ENCODE results near the gene SEC14L2. TPM values are rescaled to one million over a fixed set of nuclear protein-coding genes. Genes with fewer than 3 reads are reported as not detected.

SEC14L2 gene
- total and polyA plus RNA-seq, 2 of the 4 experiments (the other 2 are of a cell fraction) = 38.7 to 54.8 TPM

GRCh38 chr22:30474121-30474520, 77.3 kb downstream of the SEC14L2 start:
- H3K23ac ChIP-seq (ENCODE audit: low read depth, low read length) = no peak overlapping the region
- ATAC-seq (ENCODE audit: low read depth) (no peak), DNase-seq (no peak)
- ChIA-PET CTCF (interaction anchor here (0.9 kb wide), 1 partner anchor 10 kb away, joined by 3 read pairs; no protein-coding TSS in a partner anchor), POLR2A (ENCODE audit: unreplicated experiment) (interaction anchor here (0.6 kb wide), 1 partner anchor 50 kb away, joined by 5 read pairs; no protein-coding TSS in a partner anchor)
- H4K91ac ChIP-seq (ENCODE audit: insufficient read depth, low read depth, low read length) = no peak overlapping the region
- H2BK20ac ChIP-seq (ENCODE audit: low read depth, low read length) = no peak overlapping the region
- H2BK120ac ChIP-seq (ENCODE audit: low read depth, low read length) = no peak overlapping the region
- no CpG with 5 or more reads among the region's 4 CpGs for WGBS, 2 experiments (ENCODE audit: extremely low coverage in 2 of 2, insufficient read length in 1 of 2)
- no peak overlapping the region for H3K18ac ChIP-seq (ENCODE audit: low read depth, low read length)
- peaks cover 69% of the 10 kb centered on the region for H3K27me3 ChIP-seq (ENCODE audit: control insufficient read depth, insufficient read depth, low read length)
- H3K9me1 ChIP-seq (ENCODE audit: insufficient read depth, low read length) = no peaks in the 10 kb centered on the region
- no peak overlapping the region for H4K8ac ChIP-seq (ENCODE audit: low read depth in 2 of 2, low read length in 2 of 2)
- BruUV-seq (replicated peaks) = no TSS peak
- no peak overlapping the region for H3K14ac ChIP-seq (replicated peaks; ENCODE audit: low read depth, low read length)
- no peak overlapping the region for H3K4me3 ChIP-seq (ENCODE audit: insufficient read depth, low read depth, low read length)
- no peak overlapping the region for H3K4ac ChIP-seq (ENCODE audit: low read depth, low read length)
- H3K4me1 ChIP-seq (ENCODE audit: control insufficient read depth, insufficient read depth, low read length) = no peaks in the 10 kb centered on the region
- in situ Hi-C loops (cut with MboI; ENCODE audit: low sequenced_read_pairs) = no loop called here
- no peak overlapping the region for H3K27ac ChIP-seq (ENCODE audit: insufficient read depth, low read length)
- no peak overlapping the region for H2AK9ac ChIP-seq (replicated peaks; ENCODE audit: low read depth, low read length, poor library complexity)
- H2AK5ac ChIP-seq (ENCODE audit: low read depth, low read length) = no peak overlapping the region
- H4K20me1 ChIP-seq (ENCODE audit: insufficient read depth, low read length) = no peaks in the 10 kb centered on the region
- no peak overlapping the region for H2BK15ac ChIP-seq (ENCODE audit: low read depth, low read length)
- H3K36me3 ChIP-seq (ENCODE audit: control insufficient read depth, insufficient read depth, low read length) = no peaks in the 10 kb centered on the region
- H4K5ac ChIP-seq (ENCODE audit: low read depth, low read length) = no peak overlapping the region
- TF ChIP-seq FOS (IDR thresholded peaks at IDR 0.05; ENCODE audit: low read depth, low read length) = no peak
- no peak for TF ChIP-seq USF2 (IDR thresholded peaks at IDR 0.05; ENCODE audit: low read depth, low read length)
- no peak for TF ChIP-seq CHD1 (IDR thresholded peaks at IDR 0.05; ENCODE audit: low read depth, low read length)
- TF ChIP-seq CTCF (conservative IDR thresholded peaks at IDR 0.05; ENCODE audit: low read depth, low read length) = no peak
- no peak overlapping the region for H2BK5ac ChIP-seq (ENCODE audit: low read depth, low read length, poor library complexity, severe bottlenecking)
- no peak overlapping the region for H3K56ac ChIP-seq (ENCODE audit: extremely low read depth, insufficient read depth, low read length)
- H3K4me2 ChIP-seq (ENCODE audit: low read depth, low read length) = no peak overlapping the region
- H3K79me1 ChIP-seq (ENCODE audit: low read depth in 1 of 2, low read length in 2 of 2) = no peaks in the 10 kb centered on the region
- dilution Hi-C loops (cut with HindIII; ENCODE audit: low sequenced_read_pairs, unreplicated experiment) = no loop called here
- intact Hi-C loops (cut with micrococcal nuclease) = no loop called here
- H3K9ac ChIP-seq (ENCODE audit: low read depth, low read length) = no peak overlapping the region
- no peaks in the 10 kb centered on the region for H3K9me3 ChIP-seq (ENCODE audit: control insufficient read depth, insufficient read depth, low read length)
- no peak overlapping the region for H2AFZ ChIP-seq (replicated peaks; ENCODE audit: low read length, poor library complexity)

Small RNA genes within 50 kb of the gene (microRNA-seq; reads per million reads assigned to microRNA genes)
- not detected for gene AC004832.3 (ENCODE audit: insufficient read depth, insufficient read length)
- not detected for gene RNU6-564P (ENCODE audit: insufficient read depth, insufficient read length)

Small RNA genes within 50 kb of the gene (small RNA-seq; reads per million reads assigned to genes)
- gene AC004832.3 = 0 reads per million in 5 experiments
- 0 reads per million in 5 experiments for gene RNU6-564P

Other genes with a start within 250 kb of the SEC14L2 start
- gene LIF, start 150.3 kb upstream of the SEC14L2 start, total RNA-seq (2012; rRNA removed) = 79.4 and 130 TPM in 2 replicates
- gene LIF, start 150.3 kb upstream of the SEC14L2 start, polyA plus RNA-seq (2012; rRNA removed) = 203 and 214 TPM in 2 replicates
- not detected in 2 replicates for gene OSM, start 130.2 kb upstream of the SEC14L2 start, total RNA-seq (2012; rRNA removed)
- gene OSM, start 130.2 kb upstream of the SEC14L2 start, polyA plus RNA-seq (2012; rRNA removed) = not detected in 2 replicates
- gene CASTOR1, start 107.5 kb upstream of the SEC14L2 start, total RNA-seq (2012; rRNA removed) = 10.6 and 11.7 TPM in 2 replicates
- 23.5 and 26.9 TPM in 2 replicates for gene CASTOR1, start 107.5 kb upstream of the SEC14L2 start, polyA plus RNA-seq (2012; rRNA removed)
- 16.3 and 18.9 TPM in 2 replicates for gene TBC1D10A, start 70.1 kb upstream of the SEC14L2 start, total RNA-seq (2012; rRNA removed)
- gene TBC1D10A, start 70.1 kb upstream of the SEC14L2 start, polyA plus RNA-seq (2012; rRNA removed) = 33.1 and 34.4 TPM in 2 replicates
- 36.9 and 49.7 TPM in 2 replicates for gene SF3A1, start 40.1 kb upstream of the SEC14L2 start, total RNA-seq (2012; rRNA removed)
- 67.2 and 68.9 TPM in 2 replicates for gene SF3A1, start 40.1 kb upstream of the SEC14L2 start, polyA plus RNA-seq (2012; rRNA removed)
- 0.83 and 0.90 TPM in 2 replicates for gene CCDC157, start 40.0 kb upstream of the SEC14L2 start, total RNA-seq (2012; rRNA removed)
- 2.2 and 2.6 TPM in 2 replicates for gene CCDC157, start 40.0 kb upstream of the SEC14L2 start, polyA plus RNA-seq (2012; rRNA removed)
- gene RNF215, start 9.6 kb upstream of the SEC14L2 start, total RNA-seq (2012; rRNA removed) = 13.6 and 15.8 TPM in 2 replicates
- 21.4 and 21.9 TPM in 2 replicates for gene RNF215, start 9.6 kb upstream of the SEC14L2 start, polyA plus RNA-seq (2012; rRNA removed)
- gene MTFP1, start 28.8 kb downstream of the SEC14L2 start, total RNA-seq (2012; rRNA removed) = 5.6 and 7.3 TPM in 2 replicates
- gene MTFP1, start 28.8 kb downstream of the SEC14L2 start, polyA plus RNA-seq (2012; rRNA removed) = 7.7 and 8.1 TPM in 2 replicates
- not detected in 2 replicates for gene SEC14L3, start 75.0 kb downstream of the SEC14L2 start, total RNA-seq (2012; rRNA removed)
- gene SEC14L3, start 75.0 kb downstream of the SEC14L2 start, polyA plus RNA-seq (2012; rRNA removed) = not detected in 2 replicates
- gene SEC14L4, start 108.7 kb downstream of the SEC14L2 start, total RNA-seq (2012; rRNA removed) = not detected in 2 replicates
- not detected in 2 replicates for gene SEC14L4, start 108.7 kb downstream of the SEC14L2 start, polyA plus RNA-seq (2012; rRNA removed)
- not detected in 2 replicates for gene SEC14L6, start 149.7 kb downstream of the SEC14L2 start, total RNA-seq (2012; rRNA removed)
- 0.09 TPM in 1 of 2 replicates, not detected in the other for gene SEC14L6, start 149.7 kb downstream of the SEC14L2 start, polyA plus RNA-seq (2012; rRNA removed)
- not detected in 2 replicates for gene GAL3ST1, start 177.6 kb downstream of the SEC14L2 start, total RNA-seq (2012; rRNA removed)
- not detected in 2 replicates for gene GAL3ST1, start 177.6 kb downstream of the SEC14L2 start, polyA plus RNA-seq (2012; rRNA removed)
- 118 and 142 TPM in 2 replicates for gene PES1, start 194.9 kb downstream of the SEC14L2 start, total RNA-seq (2012; rRNA removed)
- 113 and 120 TPM in 2 replicates for gene PES1, start 194.9 kb downstream of the SEC14L2 start, polyA plus RNA-seq (2012; rRNA removed)
- 0.56 and 1.3 TPM in 2 replicates for gene TCN2, start 210.2 kb downstream of the SEC14L2 start, total RNA-seq (2012; rRNA removed)
- gene TCN2, start 210.2 kb downstream of the SEC14L2 start, polyA plus RNA-seq (2012; rRNA removed) = 3.6 and 4.0 TPM in 2 replicates
- 6.8 and 6.9 TPM in 2 replicates for gene SLC35E4, start 238.8 kb downstream of the SEC14L2 start, total RNA-seq (2012; rRNA removed)
- gene SLC35E4, start 238.8 kb downstream of the SEC14L2 start, polyA plus RNA-seq (2012; rRNA removed) = 5.7 and 7.8 TPM in 2 replicates